GM18507 (cell line): ENCODE results near the gene GNG12.
"Not testable (repeated sequence)": the region's sequence is repeated elsewhere in the genome, so short reads cannot be mapped to it uniquely, and the experiment has no call there.

ENCODE experiments used
- DNase-seq: peaks from one replicate; pipeline ENCODE4 v3.0.0; 2011; ENCODE audit warnings: low read depth; ENCODE audit not compliant: insufficient read length; ENCODE audit errors: extremely low spot score
- FAIRE-seq: peaks from 2 replicates; lab custom pipeline; 2011; peaks lifted over from hg19 to GRCh38; lab: Jason Lieb, UNC

The GNG12 gene

DNA sequence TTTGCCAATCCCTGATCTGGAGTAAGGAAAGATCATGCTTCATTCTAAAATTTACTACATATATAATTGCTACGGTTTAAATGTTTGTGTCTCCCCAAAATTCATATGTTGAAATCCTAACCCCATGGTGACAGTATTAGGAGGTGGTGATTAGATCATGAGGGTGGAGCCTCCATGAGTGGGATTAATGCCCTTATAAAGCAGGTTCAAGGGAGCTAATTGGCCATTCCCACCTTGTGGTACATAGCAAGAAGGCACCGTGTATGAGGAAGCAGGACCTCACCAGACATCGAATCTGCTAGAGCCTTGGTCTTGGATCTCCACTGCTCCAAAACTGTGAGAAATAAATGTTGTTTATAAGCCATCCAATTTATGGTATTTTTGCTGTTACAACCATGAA, 92.7 kb downstream of the GNG12 start:
- FAIRE-seq (no peak), DNase-seq (no peak)

DNA sequence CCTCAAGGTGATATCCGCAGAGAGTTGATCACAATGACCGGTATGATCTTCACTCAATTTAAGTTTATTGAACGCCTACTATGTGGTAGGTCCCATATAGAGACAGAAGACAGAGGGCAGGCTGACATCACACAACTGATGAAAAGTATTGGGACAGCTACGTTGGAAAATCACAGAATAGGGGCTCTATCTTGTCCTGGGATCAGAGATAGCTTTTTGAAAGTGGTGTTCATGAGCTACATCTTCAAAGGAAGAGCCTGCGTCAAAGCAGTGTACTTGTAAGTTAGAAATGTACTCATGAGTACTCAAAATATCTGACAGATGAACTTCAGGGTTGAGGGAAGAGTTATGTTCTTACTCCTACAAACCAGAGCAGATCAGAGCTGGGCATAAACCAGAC, 93.9 kb downstream of the GNG12 start:
- no peak for FAIRE-seq
- no peak for DNase-seq

DNA sequence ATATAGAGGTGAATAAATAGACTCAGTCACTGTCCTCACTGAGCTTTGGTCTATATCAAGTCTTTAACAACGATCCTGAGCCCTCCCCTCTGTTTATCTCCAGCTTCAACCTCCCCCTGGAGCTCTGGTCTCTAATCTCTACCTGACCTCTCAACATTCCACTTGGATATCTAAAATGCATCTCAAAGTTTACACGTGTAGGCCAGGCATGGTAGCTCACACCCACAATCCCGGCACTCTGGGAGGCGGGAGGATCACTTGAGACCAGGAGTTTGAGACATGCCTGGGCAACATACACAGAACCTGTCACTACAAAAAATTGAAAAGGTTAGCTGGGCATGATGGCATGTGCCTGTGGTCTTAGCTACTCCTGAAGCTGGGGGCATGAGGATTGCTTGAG, 94.9 kb downstream of the GNG12 start:
- FAIRE-seq (no peak), DNase-seq (no peak)

- FAIRE-seq (no peak), DNase-seq (no peak)
Observed at GRCh38 chr1:67737875-67738274, 95.4 kb downstream of the GNG12 start.

GRCh38 chr1:67736750-67737149, 96.5 kb downstream of the GNG12 start:
- no peak for FAIRE-seq
- no peak for DNase-seq

- DNase-seq (no peak), FAIRE-seq (peak; percentile 84)
Observed at GRCh38 chr1:67735806-67736627, 97.2 kb downstream of the GNG12 start.

DNA sequence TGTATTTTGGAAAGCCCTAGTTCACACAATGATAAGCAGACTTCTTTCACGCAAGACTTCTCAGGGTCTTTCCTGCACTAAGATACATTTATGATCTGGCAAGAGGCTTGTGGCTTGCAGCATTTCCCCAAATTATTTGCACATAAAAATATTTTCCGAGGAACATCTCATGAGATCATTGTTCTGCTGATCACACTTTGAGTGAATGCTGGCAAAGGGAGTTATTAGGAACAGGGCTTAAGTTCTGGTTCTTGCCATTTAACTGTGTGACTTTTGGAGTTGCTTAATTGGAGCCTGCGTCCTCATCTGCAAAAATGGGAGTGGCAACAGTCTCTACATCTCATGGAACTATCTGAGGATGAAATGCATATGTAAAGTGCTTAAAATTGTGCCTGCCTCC, 98.1 kb downstream of the GNG12 start:
- DNase-seq (no peak), FAIRE-seq (no peak)

- FAIRE-seq (no peak), DNase-seq (no peak)
Observed at GRCh38 chr1:67734323-67734690, 99.0 kb downstream of the GNG12 start.

DNA sequence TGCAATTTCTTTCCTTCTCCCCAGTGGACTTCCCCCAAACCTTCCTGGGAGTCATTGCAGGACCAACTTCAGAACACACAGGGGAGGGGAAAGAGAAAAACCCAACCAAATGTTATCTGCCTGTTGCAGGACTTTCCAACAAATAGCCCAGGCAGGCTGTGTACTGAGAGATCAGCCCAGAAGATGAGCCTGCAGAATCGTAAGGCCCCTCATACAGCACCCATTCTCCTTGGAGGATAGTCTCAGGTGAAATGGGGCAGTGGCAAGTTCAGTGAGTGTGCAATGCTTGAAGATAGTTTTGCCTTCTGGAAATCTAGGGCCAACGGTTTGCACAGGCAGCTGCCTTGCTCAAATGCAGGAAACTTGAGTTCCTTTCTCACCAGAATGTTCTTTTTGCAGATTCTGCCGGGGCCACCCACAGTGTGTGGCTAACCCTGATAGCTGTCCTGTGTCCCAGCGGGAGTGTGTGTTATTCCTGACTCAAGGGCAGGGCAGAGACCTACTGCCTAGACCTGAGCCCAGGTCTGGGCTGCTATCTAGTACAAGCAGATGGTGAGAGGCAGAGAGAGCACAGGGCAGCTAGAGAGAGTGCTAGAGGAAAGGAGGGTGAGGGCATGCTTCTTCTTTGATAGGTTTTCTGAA, 99.5 kb downstream of the GNG12 start:
- FAIRE-seq (no peak), DNase-seq (no peak)

- DNase-seq (no peak), FAIRE-seq (peak; percentile 9)
Observed at GRCh38 chr1:67732750-67733151, 100.5 kb downstream of the GNG12 start.

GRCh38 chr1:67731322-67731721, 101.9 kb downstream of the GNG12 start:
- no peak for DNase-seq
- no peak for FAIRE-seq

- not testable (repeated sequence) for FAIRE-seq, DNase-seq
Observed at GRCh38 chr1:67730312-67730711, 103.0 kb downstream of the GNG12 start.

DNA sequence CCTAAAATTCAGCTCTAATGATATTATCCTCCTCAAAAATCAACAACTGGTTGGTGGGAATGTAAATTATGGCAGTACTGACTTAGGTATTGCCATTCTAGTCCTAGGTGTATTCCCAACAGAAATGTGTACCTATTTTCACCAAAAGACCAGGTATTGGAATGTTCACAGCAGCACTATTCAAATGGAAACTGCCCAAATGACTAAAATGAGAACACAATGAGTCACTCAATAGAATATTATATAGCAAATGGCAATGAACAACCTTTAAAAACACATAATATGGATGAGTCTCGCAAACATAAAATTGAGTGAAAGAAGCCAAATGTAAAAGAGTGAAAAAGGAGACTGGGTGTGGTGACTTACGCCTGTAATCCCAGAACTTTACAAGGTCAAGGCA, 103.4 kb downstream of the GNG12 start:
- DNase-seq = no peak
- FAIRE-seq = no peak

- FAIRE-seq (no peak), DNase-seq (no peak)
Observed at GRCh38 chr1:67726224-67726623, 107.0 kb downstream of the GNG12 start.

- no peak for FAIRE-seq
- DNase-seq = no peak
Observed at GRCh38 chr1:67724928-67725560, 108.2 kb downstream of the GNG12 start.

- DNase-seq (no peak), FAIRE-seq (no peak)
Observed at GRCh38 chr1:67723620-67724019, 109.6 kb downstream of the GNG12 start.

- DNase-seq = no peak
- no peak for FAIRE-seq
Observed at GRCh38 chr1:67723126-67723525, 110.1 kb downstream of the GNG12 start.

GRCh38 chr1:67722292-67722944, 110.8 kb downstream of the GNG12 start:
- DNase-seq (no peak), FAIRE-seq (no peak)

- no peak for FAIRE-seq
- no peak for DNase-seq
Observed at GRCh38 chr1:67721650-67722291, 111.5 kb downstream of the GNG12 start.

DNA sequence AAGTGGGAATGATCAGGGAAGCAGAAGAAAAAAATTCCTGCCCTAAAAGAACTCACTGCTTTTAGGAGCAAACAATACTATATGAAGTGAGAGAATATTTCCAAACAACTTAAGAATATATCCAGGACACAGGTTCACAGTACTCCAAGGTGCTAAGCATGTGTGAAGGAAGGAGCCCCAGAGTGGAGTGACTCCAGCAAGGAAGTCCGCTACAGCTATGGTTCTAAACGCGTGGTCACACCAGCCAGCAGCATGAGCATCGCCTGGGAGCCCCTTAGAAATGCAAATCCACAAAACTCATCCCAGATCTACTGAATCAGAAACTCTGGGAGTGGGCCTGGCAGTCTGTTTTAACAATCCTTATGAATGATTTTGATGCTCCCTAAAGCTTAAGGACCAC, 112.2 kb downstream of the GNG12 start:
- DNase-seq (no peak), FAIRE-seq (no peak)
